Measurements from ENCODE around the gene CLIP3.

- TF ChIP-seq TAF1 (conservative IDR thresholded peaks at IDR 0.05) (no peak), MAX (IDR thresholded peaks at IDR 0.05) (no peak), ATF3 (IDR thresholded peaks at IDR 0.05) (no peak), RAD21 (IDR thresholded peaks at IDR 0.05) (no peak), FOXA1 (IDR thresholded peaks at IDR 0.05) (no peak), SP1 (IDR thresholded peaks at IDR 0.05) (no peak)
- TF ChIP-seq, protein P1, sequence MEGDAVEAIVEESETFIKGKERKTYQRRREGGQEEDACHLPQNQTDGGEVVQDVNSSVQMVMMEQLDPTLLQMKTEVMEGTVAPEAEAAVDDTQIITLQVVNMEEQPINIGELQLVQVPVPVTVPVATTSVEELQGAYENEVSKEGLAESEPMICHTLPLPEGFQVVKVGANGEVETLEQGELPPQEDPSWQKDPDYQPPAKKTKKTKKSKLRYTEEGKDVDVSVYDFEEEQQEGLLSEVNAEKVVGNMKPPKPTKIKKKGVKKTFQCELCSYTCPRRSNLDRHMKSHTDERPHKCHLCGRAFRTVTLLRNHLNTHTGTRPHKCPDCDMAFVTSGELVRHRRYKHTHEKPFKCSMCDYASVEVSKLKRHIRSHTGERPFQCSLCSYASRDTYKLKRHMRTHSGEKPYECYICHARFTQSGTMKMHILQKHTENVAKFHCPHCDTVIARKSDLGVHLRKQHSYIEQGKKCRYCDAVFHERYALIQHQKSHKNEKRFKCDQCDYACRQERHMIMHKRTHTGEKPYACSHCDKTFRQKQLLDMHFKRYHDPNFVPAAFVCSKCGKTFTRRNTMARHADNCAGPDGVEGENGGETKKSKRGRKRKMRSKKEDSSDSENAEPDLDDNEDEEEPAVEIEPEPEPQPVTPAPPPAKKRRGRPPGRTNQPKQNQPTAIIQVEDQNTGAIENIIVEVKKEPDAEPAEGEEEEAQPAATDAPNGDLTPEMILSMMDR (IDR thresholded peaks at IDR 0.05; ENCODE audit: low read depth, low read length, missing input control) = no peak
- TF ChIP-seq, protein P2, sequence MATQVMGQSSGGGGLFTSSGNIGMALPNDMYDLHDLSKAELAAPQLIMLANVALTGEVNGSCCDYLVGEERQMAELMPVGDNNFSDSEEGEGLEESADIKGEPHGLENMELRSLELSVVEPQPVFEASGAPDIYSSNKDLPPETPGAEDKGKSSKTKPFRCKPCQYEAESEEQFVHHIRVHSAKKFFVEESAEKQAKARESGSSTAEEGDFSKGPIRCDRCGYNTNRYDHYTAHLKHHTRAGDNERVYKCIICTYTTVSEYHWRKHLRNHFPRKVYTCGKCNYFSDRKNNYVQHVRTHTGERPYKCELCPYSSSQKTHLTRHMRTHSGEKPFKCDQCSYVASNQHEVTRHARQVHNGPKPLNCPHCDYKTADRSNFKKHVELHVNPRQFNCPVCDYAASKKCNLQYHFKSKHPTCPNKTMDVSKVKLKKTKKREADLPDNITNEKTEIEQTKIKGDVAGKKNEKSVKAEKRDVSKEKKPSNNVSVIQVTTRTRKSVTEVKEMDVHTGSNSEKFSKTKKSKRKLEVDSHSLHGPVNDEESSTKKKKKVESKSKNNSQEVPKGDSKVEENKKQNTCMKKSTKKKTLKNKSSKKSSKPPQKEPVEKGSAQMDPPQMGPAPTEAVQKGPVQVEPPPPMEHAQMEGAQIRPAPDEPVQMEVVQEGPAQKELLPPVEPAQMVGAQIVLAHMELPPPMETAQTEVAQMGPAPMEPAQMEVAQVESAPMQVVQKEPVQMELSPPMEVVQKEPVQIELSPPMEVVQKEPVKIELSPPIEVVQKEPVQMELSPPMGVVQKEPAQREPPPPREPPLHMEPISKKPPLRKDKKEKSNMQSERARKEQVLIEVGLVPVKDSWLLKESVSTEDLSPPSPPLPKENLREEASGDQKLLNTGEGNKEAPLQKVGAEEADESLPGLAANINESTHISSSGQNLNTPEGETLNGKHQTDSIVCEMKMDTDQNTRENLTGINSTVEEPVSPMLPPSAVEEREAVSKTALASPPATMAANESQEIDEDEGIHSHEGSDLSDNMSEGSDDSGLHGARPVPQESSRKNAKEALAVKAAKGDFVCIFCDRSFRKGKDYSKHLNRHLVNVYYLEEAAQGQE (IDR thresholded peaks at IDR 0.05) = no peak
Observed at GRCh38 chr19:36043952-36044351, 11.3 kb upstream of the CLIP3 start.

All from liver (tissue), 3 donors.